ENCODE measurements around the gene SERPINA10.
"Not testable (repeated sequence)": the region's sequence is repeated elsewhere in the genome, so short reads cannot be mapped to it uniquely, and the experiment has no call there.

Gene SERPINA10

GRCh38 chr14:94314890-94315289, 21.8 kb upstream of the SERPINA10 start:
- DNase-seq: no peak

- no peak for DNase-seq
These were observed 21.1 kb upstream of the SERPINA10 start for GRCh38 chr14:94313991-94314655.

GRCh38 chr14:94312481-94313246, 19.6 kb upstream of the SERPINA10 start:
- no peak for DNase-seq

- no peak for DNase-seq
These were observed 17.2 kb upstream of the SERPINA10 start for GRCh38 chr14:94310248-94310647.

- no peak for DNase-seq
These were observed 16.7 kb upstream of the SERPINA10 start for GRCh38 chr14:94309721-94310120.

- DNase-seq: no peak
These were observed 14.4 kb upstream of the SERPINA10 start for GRCh38 chr14:94307410-94307992.

GRCh38 chr14:94306047-94306978, 13.2 kb upstream of the SERPINA10 start:
- DNase-seq: no peak

- DNase-seq: no peak
These were observed 12.6 kb upstream of the SERPINA10 start for GRCh38 chr14:94305620-94306019.

GRCh38 chr14:94304243-94304642, 11.2 kb upstream of the SERPINA10 start:
- no peak for DNase-seq

GRCh38 chr14:94303111-94303510, 10.0 kb upstream of the SERPINA10 start:
- no peak for DNase-seq

GRCh38 chr14:94298130-94298529, 5.1 kb upstream of the SERPINA10 start:
- no peak for DNase-seq

GRCh38 chr14:94296181-94296545, 3.1 kb upstream of the SERPINA10 start:
- not testable (repeated sequence) for DNase-seq

- no peak for DNase-seq
These were observed 2.5 kb upstream of the SERPINA10 start for GRCh38 chr14:94295360-94296180.

- DNase-seq: no peak
These were observed 483 bp upstream of the SERPINA10 start for GRCh38 chr14:94293578-94293924.

GRCh38 chr14:94292526-94292871, 569 bp downstream of the SERPINA10 start:
- DNase-seq: no peak

- DNase-seq: no peak
These were observed 1.1 kb downstream of the SERPINA10 start for GRCh38 chr14:94291906-94292525.

GRCh38 chr14:94291159-94291905, 1.7 kb downstream of the SERPINA10 start:
- DNase-seq: no peak

GRCh38 chr14:94290197-94290596, 2.9 kb downstream of the SERPINA10 start:
- DNase-seq: no peak

- DNase-seq: no peak
These were observed 4.2 kb downstream of the SERPINA10 start for GRCh38 chr14:94288610-94289465.
